Stimulated activated CD4-positive, alpha-beta T cell treated with anti-CD3 and anti-CD28 coated beads, Interleukin-4, amount 100 ng/mL, for 24 hours (primary cell): Measurements from ENCODE around the gene TMEM178B.
"Not testable (repeated sequence)": the region's sequence is repeated elsewhere in the genome, so short reads cannot be mapped to it uniquely, and the experiment has no call there.

ENCODE experiments used
- DNase-seq: peaks from one replicate; pipeline ENCODE4 v3.0.0-alpha.2; 2020

Gene TMEM178B

DNA sequence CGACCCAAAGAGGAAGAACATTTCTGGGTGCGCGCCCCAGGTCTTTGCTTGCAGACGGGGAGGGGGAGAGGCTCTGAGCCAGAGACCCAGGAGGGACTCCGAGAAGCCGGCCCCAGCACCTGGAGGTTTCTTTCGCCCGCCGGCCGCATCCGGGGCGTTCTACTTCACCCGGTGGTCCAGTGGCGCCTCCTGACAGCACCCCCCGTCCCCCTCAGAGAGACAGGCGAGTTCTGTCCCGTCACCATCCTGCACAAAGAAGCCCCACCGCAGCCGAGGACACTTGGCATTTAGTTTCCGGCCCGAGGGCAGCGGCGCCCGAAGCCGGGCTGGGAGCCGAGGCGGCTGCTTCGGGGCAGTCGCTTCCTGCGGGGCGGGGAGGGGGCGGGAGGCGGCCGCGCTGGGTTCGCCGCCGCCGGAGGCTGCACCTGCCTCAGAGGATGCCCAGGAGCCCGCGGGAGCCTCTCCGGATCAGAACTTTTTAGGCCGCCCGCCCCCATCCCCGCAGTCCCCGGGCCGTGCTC is at the start of gene TMEM178B:
Gene TMEM178B, plus strand, starts transcription at position 424 of the 521 bp plus-strand sequence.
- no peak for DNase-seq

DNA sequence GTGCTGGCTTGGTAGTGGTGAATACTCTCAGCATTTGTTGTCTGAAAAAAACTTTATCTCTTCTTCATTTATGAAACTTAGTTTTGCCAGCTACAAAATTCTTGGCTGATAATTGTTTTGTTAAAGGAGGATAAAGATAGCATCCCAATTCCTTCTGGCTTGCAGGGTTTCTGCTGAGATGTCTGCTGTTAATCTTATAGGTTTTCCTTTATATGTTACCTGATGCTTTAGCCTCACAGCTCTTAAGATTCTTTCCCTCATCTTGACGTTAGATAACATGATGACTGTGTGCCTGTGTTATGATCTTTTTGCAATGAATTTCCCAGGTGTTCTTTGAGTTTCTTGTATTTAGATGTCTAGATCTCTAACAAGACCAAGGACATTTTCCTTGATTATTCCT is 49.2 kb upstream of the TMEM178B start:
- DNase-seq, result no peak

DNA sequence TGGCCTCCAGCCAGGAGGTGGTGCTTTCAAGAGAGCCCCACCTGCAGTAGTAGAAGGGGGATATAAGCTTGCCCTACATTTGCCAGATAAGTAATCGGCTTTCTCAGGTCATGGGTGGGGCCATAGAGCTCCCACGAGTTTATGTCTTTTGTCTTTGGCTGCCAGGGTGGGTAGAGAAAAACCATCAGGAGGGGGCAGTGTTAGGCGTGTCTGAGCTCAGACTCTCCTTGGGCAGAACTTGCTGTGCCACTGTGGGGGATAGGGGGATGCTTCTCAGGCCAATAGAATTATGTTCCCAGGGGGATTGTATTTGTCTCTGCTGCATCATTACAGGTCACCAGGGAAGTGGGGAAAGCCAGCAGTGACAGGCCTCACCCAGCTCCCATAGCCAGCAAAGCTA is 46.8 kb upstream of the TMEM178B start:
- no peak for DNase-seq

DNA sequence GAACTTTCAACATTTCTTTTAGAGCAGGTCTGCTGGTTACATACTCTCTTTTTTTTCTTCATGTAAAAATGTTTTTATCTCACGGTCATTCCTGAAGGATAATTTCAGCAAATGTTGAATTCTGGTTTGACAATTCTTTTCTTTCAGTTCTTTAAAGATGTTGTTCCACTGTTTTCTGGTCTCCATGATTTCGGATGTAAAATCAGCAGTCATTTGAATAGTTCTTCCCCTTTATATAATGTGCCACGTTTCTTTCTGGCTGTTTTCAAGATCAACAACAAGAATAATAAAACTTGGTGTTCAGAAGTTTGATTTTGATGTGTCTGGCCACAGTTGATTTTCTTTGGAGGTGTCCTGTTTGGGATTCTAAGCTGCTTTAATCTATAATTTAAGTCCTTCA is 45.1 kb upstream of the TMEM178B start:
- DNase-seq, result no peak

DNA sequence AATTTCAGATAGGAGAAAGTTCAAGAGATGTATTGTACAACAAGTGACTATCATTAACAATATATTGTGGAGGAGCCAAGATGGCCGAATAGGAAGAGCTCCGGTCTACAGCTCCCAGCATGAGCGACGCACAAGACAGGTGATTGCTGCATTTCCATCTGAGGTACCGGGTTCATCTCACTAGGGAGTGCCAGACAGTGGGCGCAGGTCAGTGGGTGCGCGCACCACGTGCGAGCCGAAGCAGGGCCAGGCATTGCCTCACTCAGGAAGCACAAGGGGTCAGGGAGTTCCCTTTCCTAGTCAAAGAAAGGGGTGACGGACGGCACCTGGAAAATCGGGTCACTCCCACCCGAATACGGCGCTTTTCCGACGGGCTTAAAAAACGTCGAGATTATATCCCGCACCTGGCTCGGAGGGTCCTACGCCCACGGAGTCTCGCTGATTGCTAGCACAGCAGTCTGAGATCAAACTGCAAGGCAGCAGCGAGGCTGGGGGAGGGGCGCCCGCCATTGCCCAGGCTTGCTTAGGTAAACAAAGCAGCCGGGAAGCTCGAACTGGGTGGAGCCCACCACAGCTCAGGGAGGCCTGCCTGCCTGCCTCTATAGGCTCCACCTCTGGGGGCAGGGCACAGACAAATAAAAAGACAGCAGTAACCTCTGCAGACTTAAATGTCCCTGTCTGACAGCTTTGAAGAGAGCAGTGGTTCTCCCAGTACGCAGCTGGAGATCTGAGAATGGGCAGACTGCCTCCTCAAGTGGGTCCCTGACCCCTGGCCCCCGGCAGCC is 41.1 kb upstream of the TMEM178B start:
- DNase-seq, result not testable (repeated sequence)

DNA sequence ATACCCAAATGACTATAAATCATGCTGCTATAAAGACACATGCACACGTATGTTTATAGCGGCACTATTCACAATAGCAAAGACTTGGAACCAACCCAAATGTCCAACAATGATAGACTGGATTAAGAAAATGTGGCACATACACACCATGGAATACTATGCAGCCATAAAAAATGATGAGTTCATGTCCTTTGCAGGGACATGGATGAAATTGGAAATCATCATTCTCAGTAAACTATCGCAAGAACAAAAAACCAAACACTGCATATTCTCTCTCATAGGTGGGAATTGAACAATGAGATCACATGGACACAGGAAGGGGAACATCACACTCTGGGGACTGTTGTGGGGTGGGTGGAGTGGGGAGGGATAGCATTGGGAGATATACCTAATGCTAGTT is 35.8 kb upstream of the TMEM178B start:
- not testable (repeated sequence) for DNase-seq

DNA sequence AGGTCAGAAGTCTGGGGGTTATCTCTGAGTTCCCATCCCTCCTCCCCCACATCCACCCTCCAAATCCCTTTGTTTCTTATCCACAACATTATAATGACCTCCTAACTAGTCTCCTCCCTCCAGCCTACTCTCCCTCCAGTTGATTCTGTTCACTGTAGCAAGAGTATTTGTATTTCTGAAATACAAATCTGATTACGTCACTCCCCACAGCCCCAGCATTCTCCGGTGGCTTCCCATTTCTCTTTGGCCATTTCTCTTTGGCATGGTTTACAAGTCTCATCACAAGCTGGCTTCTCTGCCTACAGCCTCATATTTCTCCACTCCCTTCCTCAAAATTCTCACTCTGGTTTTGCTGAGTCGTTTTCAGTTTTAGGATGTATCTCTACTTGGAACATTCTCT is 34.5 kb upstream of the TMEM178B start:
- no peak for DNase-seq

DNA sequence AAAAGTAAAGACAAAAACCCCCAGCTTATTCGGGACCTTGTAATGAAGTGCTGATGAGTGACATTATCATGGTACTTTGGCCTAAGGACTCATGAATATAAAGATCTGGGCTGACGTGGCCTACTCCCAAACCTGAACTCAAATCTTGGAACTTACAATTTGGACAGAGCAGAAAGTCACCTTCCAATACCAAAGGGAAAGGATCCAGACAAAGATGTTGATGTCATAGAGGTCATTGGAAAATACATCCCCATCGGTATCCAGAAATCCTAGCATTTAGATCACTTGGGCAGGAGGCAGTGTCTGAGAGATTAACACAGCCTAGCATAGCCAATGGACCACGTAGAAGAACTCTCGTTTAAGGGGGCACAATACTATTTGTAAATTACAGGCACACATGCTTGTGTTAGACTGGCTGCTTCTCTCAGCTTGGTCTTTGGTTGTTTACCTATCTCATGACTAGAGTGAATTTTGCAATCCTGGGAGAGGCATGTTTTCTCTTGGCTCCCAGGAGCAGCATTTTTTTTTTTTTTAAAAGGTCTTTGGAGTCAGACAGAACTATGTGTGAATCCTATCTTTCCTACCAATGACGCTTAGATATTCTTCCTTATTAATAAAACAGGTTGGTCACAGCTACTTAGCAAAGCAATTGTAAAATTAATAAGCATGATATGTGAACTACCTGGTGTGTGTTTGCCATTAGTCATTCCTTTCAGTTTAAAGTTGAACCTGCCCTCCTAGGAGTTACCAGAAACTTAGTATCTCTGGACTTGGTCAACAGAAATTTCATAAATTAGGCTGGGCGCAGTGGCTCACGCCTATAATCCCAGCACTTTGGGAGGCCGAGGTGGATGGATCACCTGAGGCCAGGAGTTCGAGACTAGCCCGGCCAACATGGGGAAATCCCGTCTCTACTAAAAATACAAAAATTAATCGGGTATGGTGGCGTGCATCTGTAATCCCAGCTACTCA is 31.4 kb upstream of the TMEM178B start:
- no peak for DNase-seq

DNA sequence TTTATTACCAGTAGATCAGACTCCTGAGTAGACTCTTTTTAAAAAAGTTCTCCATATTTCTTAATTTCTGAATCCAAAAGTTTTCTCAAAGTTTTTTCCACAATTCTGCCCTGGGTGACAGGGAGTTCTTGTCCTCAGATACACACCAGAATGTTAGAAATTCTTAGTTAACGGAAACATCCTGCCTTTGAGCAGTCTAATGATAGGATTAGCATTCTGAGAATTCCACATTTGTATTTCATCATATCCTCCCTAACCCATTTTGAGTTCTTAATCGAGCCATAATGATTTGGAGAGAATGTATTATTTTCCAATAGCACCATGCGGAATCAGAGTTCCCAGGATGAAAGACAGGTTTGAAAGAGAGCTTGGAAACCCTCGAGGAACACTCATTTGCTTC is 30.2 kb upstream of the TMEM178B start:
- DNase-seq, result no peak

DNA sequence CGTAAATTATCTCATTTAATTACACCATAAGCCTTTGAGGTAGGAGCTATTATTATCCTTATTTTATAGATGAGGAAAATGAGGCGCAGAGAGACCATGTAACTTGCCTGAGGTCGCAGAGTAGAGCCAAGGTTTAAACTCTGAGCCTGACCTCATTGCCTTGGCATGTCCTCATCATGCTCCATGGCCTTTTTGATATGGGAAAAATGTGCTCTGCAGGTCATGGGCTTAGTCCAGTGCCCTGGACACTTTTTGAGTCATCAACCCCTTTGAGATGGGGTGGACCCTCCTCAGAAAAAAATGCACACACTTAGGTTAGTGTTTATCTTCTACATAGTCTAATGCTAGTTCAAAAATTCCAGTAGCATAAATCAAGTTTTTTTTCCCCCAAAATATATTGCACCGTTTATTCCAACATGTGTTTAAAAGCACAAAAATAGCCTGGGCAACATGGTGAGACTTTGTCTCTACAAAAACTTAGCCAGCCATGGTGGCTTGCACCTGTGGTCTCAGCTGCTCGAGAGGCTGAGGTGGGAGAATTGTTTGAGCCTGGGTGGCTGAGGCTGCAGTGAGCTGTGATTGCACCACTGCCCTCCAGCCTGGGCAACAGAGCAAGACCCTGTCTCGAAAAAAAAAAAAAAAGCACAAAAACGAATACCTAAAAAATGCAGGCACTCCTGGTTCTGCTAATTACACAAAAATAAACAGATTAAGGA is 28.6 kb upstream of the TMEM178B start:
- DNase-seq, result no peak

DNA sequence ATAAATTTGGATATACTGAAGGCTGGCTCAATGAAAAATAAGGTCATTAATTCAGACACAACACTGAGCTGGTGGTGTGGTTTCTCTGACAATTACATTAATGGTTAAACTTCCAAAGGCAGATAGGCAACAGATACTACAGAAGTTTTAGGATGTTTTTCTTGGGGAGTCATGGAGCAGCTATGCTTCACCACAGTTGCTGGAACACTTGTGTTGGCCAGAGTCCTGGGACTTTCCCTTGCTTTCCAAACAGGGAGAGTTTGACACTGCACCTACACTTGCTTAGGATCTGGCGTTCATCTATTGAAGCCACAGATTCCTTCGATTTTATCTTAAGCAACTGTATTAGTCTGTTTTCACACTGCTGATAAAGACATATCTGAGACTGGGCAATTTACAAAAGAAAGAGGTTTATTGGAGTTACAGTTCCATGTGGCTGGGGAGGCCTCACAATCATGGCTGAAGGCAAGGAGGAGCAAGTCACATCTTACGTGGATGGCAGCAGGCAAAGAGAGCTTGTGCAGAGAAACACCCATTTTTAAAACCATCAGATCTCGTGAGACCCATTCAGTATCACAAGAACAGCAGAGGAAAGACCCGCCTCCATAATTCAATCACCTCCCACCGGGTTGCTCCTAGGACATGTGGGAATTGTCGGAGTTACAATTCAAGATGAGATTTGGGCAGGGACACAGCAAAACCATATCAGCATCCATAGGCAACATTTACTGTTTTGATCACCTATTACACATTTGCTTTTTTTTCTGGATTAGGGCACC is 27.8 kb upstream of the TMEM178B start:
- DNase-seq, result no peak

DNA sequence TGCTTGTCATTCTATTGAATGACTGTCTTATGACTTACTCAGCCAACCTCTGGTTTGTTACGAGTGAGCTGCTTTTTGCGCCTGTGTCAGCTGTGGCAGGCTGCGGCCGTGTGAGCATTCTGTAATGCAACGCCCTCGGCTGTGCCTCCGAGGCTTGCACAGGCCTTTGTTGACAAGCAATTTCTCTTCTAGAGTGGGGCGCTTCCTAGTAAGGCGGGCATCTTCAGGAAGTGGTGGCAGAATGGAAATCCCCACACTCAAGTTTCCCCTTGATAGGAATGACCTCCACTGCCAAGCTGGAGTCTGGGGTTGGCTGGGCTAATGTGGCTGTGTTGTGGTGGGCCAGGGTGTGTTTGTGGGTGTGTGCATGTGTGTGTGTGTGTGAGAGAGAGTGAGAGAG is 20.2 kb upstream of the TMEM178B start:
- DNase-seq, result peak; percentile 58

DNA sequence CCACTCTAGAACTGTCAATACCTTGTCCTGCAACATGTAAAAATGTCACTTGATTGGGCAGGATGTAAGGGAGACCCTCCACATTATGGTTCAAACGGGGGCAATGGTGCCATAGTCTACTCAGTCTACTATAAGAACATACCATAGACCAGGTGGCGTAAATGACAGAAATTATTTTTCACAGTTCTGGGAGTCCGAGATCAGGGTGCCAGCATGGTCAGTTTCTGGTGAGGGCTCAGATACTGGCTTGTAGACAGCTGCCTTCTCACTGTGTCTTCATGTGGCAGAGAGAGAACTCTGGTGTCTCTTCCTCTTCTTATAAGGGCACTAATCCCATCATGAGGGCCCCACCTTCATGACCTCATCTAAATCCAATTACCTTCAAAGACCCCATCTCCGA is 18.7 kb upstream of the TMEM178B start:
- no peak for DNase-seq

DNA sequence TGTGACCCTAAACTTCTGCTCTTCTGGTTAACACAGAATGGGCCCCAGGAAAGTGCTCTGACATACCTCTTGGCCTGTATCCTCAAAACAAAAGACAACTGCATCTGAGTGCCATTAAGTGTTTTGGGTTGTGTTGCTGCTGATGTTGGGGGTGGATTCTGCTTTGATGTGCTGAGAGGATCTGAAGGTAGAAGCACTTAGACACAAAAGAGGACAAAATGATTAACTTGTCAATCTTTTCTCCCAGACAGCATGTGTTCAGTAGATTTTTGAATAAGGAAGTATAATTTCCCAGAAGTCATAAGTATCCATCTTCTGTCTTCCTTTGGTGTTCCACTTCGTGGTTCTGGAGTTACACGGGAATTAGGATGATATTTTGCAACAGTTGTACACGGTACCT is 16.1 kb upstream of the TMEM178B start:
- no peak for DNase-seq

DNA sequence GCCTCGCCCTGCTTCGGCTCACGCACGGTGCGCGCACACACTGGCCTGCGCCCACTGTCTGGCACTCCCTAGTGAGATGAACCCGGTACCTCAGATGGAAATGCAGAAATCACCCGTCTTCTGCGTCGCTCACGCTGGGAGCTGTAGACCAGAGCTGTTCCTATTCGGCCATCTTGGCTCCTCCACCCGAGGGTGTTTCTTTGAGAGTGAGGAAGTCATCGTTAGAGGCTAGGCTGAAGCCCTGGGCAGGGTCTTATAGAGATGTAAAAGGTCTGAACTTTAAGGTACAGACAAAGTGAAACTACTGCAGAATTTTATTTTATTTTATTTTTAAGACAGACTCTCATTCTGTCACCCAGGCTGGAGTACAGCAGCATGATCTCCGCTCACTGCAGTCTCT is 6.0 kb upstream of the TMEM178B start:
- DNase-seq, result not testable (repeated sequence)

DNA sequence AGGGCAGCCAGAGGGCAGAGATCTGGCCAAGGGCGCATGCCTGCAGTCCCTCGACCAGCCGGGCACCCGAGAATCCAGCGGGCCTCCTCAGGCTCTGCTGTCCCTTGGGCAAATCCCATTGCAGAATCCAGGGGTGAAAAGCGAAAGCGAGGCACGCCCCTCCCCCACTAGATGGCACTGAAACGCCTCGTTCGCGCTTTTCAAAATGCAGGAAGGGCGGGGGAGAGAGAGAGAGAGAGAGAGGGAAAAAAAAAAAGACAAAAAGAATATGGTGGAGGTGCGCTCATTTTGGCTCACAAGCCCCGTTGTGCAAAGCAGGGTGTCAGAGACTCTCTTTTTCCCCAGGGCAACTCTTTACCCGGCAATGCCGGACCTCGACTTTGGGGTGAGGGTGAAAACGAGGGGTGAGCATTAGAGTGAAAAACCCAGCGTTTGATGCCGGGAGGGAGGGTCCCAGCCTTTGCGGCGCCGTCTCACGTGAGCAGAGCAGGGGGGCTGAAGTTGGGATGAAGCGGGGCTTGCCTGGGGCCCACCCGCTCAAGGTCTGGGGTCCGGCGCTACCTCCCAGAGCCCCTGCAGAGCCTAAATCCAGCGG is 2.5 kb upstream of the TMEM178B start:
- DNase-seq, result peak; percentile 37

DNA sequence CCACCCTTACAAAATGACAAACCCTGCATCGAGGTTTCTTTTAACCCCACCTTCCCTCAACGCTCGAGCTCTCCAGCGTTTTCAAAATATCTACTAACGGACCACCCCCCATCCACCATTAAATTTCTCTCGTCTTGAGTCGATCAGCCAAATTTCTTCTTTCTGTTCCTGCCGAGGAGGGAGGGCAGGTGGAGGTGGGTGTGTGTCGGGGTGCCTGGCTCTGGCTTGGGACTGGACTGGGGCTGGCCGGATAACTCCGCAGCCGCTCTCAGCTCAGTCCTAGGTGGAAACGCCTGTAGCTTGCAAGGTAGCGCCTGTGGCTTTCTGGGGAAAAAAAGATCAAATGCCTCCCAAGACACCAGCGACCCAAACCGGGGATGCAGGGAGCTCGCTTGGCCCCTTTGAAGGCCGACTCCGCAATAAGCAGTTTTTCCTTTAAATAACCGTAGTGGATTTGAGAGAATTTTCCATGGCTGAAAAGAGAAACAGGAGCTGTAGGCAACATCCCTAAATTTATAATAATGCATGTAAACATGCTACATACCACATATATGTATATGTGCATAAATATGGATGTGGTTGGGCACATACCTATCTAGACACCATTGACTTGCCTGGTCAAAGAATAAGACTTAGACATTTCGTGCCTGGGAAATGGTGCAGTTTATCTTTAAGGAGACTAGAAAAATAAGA is 1.9 kb upstream of the TMEM178B start:
- DNase-seq, result no peak

DNA sequence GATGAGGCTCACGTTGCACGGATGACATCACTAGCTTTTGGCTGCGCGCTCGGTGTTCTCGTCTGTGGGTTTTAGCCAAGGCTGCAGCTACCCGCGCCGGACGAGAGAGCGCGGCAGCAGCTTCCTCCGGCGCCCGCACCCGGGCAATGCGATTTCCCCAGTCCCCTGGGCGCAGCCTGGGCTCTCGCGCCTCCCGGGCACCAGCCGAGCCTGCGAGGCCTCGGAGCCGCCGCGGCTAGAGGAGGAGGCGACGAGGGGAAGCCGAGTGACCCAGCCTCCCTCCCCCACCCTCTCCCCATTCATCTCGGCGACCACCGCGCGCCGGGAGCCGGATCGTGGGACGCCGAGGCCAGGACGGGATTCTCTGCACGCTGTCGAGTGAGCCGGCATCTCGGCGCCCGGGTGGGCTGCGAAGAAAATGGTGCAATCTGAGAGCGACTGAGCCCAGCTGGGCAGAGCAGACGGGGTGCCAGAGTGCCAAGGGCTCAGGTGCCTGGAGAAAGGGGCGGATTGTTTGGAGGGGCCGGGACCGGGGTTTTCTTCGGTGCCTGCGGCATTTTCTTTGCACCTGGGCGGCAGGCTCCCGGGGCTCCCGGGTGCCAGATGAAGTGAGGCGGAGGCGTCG is 1.2 kb upstream of the TMEM178B start:
- peak; percentile 16 for DNase-seq

DNA sequence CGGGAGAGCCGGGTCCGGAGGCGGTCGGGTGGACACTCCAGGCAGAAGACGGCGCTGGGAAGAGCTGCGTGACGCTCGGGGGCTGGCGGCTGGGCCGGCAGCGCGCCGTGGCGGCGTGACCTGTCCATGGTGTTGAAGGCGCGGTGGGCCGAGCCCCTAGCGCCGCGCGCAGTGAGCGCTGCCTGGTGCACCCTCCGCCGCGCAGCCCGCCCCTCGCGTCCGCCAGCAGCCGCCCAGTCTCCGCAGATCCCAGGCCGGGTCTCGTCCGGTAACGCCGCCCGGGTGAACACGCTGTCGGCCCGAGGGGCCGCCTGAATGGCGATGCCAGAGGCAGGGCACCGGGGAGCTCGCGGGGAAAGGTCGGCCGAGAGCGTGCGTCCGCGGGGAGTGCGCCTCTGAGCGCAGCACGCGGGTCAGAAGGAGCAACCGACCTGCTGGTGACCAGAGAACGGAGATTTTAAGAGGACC is 657 bp upstream of the TMEM178B start:
- DNase-seq, result no peak

DNA sequence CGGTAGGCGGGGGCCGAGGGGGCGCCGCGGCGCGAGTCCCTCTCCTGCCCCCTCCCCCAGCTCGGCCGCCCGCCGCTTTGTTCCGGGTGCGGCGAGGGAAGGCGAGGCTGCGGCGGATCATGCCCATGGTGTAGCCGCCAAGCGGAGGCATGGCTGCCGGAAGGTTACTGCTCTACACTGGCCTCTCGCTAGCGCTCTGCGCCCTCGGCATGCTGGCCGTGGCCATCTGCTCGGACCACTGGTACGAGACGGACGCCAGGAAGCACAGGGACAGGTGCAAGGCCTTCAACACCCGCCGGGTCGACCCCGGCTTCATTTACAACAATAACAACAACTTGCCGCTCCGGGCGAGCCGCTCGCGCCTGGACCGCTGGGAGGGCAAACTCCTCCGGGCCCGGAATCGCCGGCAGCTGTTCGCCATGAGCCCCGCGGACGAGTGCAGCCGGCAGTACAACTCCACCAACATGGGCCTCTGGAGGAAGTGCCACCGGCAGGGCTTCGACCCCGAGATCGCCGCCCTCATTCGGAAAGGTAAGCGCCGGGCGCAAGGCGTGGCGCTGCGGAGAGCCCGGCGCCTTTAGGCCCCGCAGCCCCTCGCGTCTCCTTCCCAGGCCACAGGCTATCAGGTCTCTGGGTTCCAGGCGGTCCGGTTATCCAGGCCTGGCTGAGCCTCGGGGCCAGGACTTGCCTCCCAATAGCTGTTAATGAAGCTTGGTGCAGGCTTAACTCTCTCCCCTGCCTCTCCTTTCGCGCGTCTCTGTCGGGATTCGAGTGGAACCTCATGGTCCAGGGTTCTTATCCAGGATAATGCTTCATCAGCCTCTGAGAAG is 513 bp downstream of the TMEM178B start:
- DNase-seq, result no peak
